ENCODE data around the gene NTN5.

- no peak for TF ChIP-seq CTCF (conservative IDR thresholded peaks at IDR 0.05 in 1 of 2, IDR thresholded peaks at IDR 0.05 in 1 of 2; ENCODE audit: low read depth in 1 of 2, low read length in 2 of 2)
- no peak for TF ChIP-seq EZH2 (IDR thresholded peaks at IDR 0.05; ENCODE audit: low read length, missing control alignments)
Measured at GRCh38 chr19:48676887-48677286, 4.1 kb upstream of the NTN5 start.

Data from fibroblast of lung (primary cell).